Measurements from ENCODE around the gene FAM240A. TPM values are rescaled to one million over a fixed set of nuclear protein-coding genes. Genes with fewer than 3 reads are reported as not detected.

Gene FAM240A
- total and polyA plus RNA-seq, 2 experiments from 2014 or later, result 0.18 TPM; not detected in 1

DNA sequence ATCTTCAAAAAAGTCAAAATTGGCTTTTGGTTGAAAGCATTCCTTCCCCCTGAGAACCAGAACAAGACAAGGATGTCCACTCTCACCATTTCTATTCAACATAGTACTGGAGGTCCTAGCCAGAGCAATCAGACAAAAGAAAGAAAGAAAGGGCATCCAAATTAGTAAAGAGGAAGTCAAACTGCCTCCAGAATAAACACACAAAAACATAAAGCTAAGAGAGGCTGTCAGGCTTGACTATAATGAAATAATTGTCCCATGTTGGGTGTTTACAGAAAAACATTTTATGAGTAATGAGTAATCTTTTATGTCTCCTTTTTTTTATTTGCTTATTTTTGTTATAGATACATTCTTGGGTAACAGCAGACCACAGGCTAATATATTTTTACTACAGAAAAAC is 18.3 kb upstream of the FAM240A start (continued):
- TF ChIP-seq, protein P1, sequence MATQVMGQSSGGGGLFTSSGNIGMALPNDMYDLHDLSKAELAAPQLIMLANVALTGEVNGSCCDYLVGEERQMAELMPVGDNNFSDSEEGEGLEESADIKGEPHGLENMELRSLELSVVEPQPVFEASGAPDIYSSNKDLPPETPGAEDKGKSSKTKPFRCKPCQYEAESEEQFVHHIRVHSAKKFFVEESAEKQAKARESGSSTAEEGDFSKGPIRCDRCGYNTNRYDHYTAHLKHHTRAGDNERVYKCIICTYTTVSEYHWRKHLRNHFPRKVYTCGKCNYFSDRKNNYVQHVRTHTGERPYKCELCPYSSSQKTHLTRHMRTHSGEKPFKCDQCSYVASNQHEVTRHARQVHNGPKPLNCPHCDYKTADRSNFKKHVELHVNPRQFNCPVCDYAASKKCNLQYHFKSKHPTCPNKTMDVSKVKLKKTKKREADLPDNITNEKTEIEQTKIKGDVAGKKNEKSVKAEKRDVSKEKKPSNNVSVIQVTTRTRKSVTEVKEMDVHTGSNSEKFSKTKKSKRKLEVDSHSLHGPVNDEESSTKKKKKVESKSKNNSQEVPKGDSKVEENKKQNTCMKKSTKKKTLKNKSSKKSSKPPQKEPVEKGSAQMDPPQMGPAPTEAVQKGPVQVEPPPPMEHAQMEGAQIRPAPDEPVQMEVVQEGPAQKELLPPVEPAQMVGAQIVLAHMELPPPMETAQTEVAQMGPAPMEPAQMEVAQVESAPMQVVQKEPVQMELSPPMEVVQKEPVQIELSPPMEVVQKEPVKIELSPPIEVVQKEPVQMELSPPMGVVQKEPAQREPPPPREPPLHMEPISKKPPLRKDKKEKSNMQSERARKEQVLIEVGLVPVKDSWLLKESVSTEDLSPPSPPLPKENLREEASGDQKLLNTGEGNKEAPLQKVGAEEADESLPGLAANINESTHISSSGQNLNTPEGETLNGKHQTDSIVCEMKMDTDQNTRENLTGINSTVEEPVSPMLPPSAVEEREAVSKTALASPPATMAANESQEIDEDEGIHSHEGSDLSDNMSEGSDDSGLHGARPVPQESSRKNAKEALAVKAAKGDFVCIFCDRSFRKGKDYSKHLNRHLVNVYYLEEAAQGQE (IDR thresholded peaks at IDR 0.05; ENCODE audit: unreplicated experiment), result no peak
- TF ChIP-seq CREB1 (CRISPR knock-in tag; IDR thresholded peaks at IDR 0.05; ENCODE audit: low read depth) (no peak), POLR2AphosphoS5 (IDR thresholded peaks at IDR 0.05; ENCODE audit: low read depth) (no peak), STAT1 (IDR thresholded peaks at IDR 0.05; ENCODE audit: unreplicated experiment) (no peak), EZH2 (IDR thresholded peaks at IDR 0.05; ENCODE audit: low read depth, unreplicated experiment) (no peak), ZNF114 (CRISPR knock-in tag; IDR thresholded peaks at IDR 0.05) (no peak)
- TF ChIP-seq, protein P2, sequence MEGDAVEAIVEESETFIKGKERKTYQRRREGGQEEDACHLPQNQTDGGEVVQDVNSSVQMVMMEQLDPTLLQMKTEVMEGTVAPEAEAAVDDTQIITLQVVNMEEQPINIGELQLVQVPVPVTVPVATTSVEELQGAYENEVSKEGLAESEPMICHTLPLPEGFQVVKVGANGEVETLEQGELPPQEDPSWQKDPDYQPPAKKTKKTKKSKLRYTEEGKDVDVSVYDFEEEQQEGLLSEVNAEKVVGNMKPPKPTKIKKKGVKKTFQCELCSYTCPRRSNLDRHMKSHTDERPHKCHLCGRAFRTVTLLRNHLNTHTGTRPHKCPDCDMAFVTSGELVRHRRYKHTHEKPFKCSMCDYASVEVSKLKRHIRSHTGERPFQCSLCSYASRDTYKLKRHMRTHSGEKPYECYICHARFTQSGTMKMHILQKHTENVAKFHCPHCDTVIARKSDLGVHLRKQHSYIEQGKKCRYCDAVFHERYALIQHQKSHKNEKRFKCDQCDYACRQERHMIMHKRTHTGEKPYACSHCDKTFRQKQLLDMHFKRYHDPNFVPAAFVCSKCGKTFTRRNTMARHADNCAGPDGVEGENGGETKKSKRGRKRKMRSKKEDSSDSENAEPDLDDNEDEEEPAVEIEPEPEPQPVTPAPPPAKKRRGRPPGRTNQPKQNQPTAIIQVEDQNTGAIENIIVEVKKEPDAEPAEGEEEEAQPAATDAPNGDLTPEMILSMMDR (conservative IDR thresholded peaks at IDR 0.05; ENCODE audit: low read depth in 2 of 2), result no peak
- TF ChIP-seq, protein P3, sequence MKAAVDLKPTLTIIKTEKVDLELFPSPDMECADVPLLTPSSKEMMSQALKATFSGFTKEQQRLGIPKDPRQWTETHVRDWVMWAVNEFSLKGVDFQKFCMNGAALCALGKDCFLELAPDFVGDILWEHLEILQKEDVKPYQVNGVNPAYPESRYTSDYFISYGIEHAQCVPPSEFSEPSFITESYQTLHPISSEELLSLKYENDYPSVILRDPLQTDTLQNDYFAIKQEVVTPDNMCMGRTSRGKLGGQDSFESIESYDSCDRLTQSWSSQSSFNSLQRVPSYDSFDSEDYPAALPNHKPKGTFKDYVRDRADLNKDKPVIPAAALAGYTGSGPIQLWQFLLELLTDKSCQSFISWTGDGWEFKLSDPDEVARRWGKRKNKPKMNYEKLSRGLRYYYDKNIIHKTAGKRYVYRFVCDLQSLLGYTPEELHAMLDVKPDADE (IDR thresholded peaks at IDR 0.05), result no peak

DNA sequence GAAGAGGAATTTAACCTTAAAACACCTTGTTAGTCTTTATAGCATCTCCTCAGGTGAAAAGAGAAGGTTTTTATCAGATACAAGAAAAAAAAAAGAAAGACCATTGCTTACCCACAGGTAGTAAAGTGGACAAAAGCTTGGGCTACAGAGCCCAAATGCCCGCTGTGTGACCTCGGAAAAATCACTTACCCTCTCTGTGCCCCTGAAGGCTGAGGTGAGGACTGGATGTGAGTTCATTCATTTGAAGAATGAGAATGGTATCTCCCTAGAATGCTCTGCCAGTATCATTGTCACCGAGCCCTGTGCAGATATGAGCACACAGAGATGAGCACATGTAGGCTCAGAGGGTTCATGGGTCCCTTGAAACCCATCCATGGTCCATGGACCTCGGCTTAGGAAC is 17.6 kb upstream of the FAM240A start:
- H3K4me3 ChIP-seq, result no peak overlapping the region
- Mint-ChIP-seq H3K27me3 (ENCODE audit: insufficient read depth, low read depth, poor library complexity) (peaks cover 7% of the 10 kb centered on the region), H3K4me1 (peaks cover 23% of the 10 kb centered on the region), H3K27ac (no peak overlapping the region), H3K4me3 (no peak overlapping the region), H3K36me3 (ENCODE audit: low read depth) (peaks cover 44% of the 10 kb centered on the region), H3K9me3 (peaks cover 52% of the 10 kb centered on the region)
- H4K20me1 ChIP-seq (replicated peaks; ENCODE audit: insufficient read depth), result no peaks in the 10 kb centered on the region
- no peak overlapping the region for H3K4me2 ChIP-seq
- peaks cover 15% of the 10 kb centered on the region for H3K9me2 ChIP-seq (ENCODE audit: insufficient read depth)
- H3K27me3 ChIP-seq (ENCODE audit: insufficient read depth), result no peaks in the 10 kb centered on the region
- no peak overlapping the region for H3K27ac ChIP-seq (ENCODE audit: low read depth)
- H2AFZ ChIP-seq, result no peak overlapping the region
- peaks cover 11% of the 10 kb centered on the region for H3K4me1 ChIP-seq (ENCODE audit: insufficient read depth)
- ATAC-seq (no peak), DNase-seq (ENCODE audit: low spot score) (no peak)
- TF ChIP-seq POLR2AphosphoS5 (IDR thresholded peaks at IDR 0.05; ENCODE audit: low read depth) (no peak), CREB1 (CRISPR knock-in tag; IDR thresholded peaks at IDR 0.05; ENCODE audit: low read depth) (no peak), JUNB (IDR thresholded peaks at IDR 0.05; ENCODE audit: unreplicated experiment) (no peak)
- TF ChIP-seq, protein P3 (IDR thresholded peaks at IDR 0.05), result no peak
- TF ChIP-seq, protein P2 (conservative IDR thresholded peaks at IDR 0.05; ENCODE audit: low read depth in 2 of 2), result no peak
- peaks cover 22% of the 10 kb centered on the region; the same call in 1 of the 2 replicates for H3K36me3 ChIP-seq (ENCODE audit: insufficient read depth)
- no peaks in the 10 kb centered on the region for H3K79me2 ChIP-seq (replicated peaks; ENCODE audit: insufficient read depth)
- H3F3A ChIP-seq (replicated peaks; ENCODE audit: low read depth), result peaks cover 3% of the 10 kb centered on the region; the same call in 1 of the 2 replicates

All from GM23338 (cell line).